Activated T-helper 1 cell treated with anti-CD3 and anti-CD28 coated beads, Interleukin-12 subunit alpha, Interleukin-12 subunit beta, Interleukin-2, Interleukin-4 antibody, amounts not matched to agents 30 ng/mL and 10 ng/mL and 1 ng/mL, durations not matched to agents 14 hours and 24 hours and 36 hours (primary cell): ENCODE data around the gene HOXC4. TPM values are rescaled to one million over a fixed set of nuclear protein-coding genes. Genes with fewer than 3 reads are reported as not detected.
"Not testable (repeated sequence)": the region's sequence is repeated elsewhere in the genome, so short reads cannot be mapped to it uniquely, and the experiment has no call there.

Source experiments
- DNase-seq: peaks from one replicate; pipeline ENCODE4 v3.0.0; 2021; ENCODE audit warnings: low spot score
- H3K27ac Mint-ChIP-seq: one replicate; pipeline ENCODE4 v1.8.0; 2021; ENCODE audit warnings: mild to moderate bottlenecking, mixed read lengths
- H3K27me3 Mint-ChIP-seq: one replicate; pipeline ENCODE4 v1.8.0; 2022; ENCODE audit warnings: mild to moderate bottlenecking, moderate library complexity, mixed read lengths; ENCODE audit not compliant: insufficient read depth
- H3K36me3 Mint-ChIP-seq: one replicate; pipeline ENCODE4 v1.8.0; 2021; ENCODE audit warnings: low read depth, mixed read lengths
- H3K4me1 Mint-ChIP-seq: one replicate; pipeline ENCODE4 v1.8.0; 2021; ENCODE audit warnings: low read depth, mixed read lengths
- H3K4me3 Mint-ChIP-seq: one replicate; pipeline ENCODE4 v1.8.0; 2021; ENCODE audit warnings: mild to moderate bottlenecking, moderate library complexity, mixed read lengths
- H3K9me3 Mint-ChIP-seq: one replicate; pipeline ENCODE4 v1.8.0; 2021; ENCODE audit warnings: mixed read lengths
- intact Hi-C: fragments of 100-400 bp; cut with micrococcal nuclease; formaldehyde crosslinking; loops from one replicate; pipeline ENCODE4 v1.15.1; 2024
- total RNA-seq: library from RNA; stranded (reverse); gene quantifications from 2 replicates; pipeline ENCODE4 v1.2.3, GENCODE V29; 2022

Gene HOXC4
- total RNA-seq, 1 donor from 2014 or later, result not detected

GRCh38 chr12:54092943-54093342 is 39.3 kb downstream of the HOXC4 start:
- H3K4me1 Mint-ChIP-seq, DNase-seq, H3K36me3 Mint-ChIP-seq, H3K4me3 Mint-ChIP-seq, H3K9me3 Mint-ChIP-seq, intact Hi-C loops, H3K27ac Mint-ChIP-seq: not testable (repeated sequence)
- peaks cover 52% of the 10 kb centered on the region for H3K27me3 Mint-ChIP-seq

- H3K4me1 Mint-ChIP-seq, DNase-seq, H3K36me3 Mint-ChIP-seq, intact Hi-C loops, H3K27ac Mint-ChIP-seq, H3K4me3 Mint-ChIP-seq, H3K9me3 Mint-ChIP-seq: not testable (repeated sequence)
- peaks cover 34% of the 10 kb centered on the region for H3K27me3 Mint-ChIP-seq
Measured at GRCh38 chr12:54095928-54096327, 42.3 kb downstream of the HOXC4 start.

GRCh38 chr12:54098644-54099043 is 45.0 kb downstream of the HOXC4 start:
- H3K27me3 Mint-ChIP-seq, result peaks cover 31% of the 10 kb centered on the region
- DNase-seq, result not testable (repeated sequence)

GRCh38 chr12:54100588-54100987 is 47.0 kb downstream of the HOXC4 start:
- H3K27me3 Mint-ChIP-seq, result peaks cover 38% of the 10 kb centered on the region
- H3K27ac Mint-ChIP-seq, intact Hi-C loops, H3K9me3 Mint-ChIP-seq, DNase-seq, H3K4me1 Mint-ChIP-seq, H3K36me3 Mint-ChIP-seq, H3K4me3 Mint-ChIP-seq: not testable (repeated sequence)

More at GRCh38 chr12:54098644-54099043, 45.0 kb downstream of the HOXC4 start:
- H3K4me1 Mint-ChIP-seq, H3K27ac Mint-ChIP-seq, H3K36me3 Mint-ChIP-seq, intact Hi-C loops, H3K4me3 Mint-ChIP-seq, H3K9me3 Mint-ChIP-seq: not testable (repeated sequence)

- H3K4me3 Mint-ChIP-seq, H3K36me3 Mint-ChIP-seq, intact Hi-C loops, H3K4me1 Mint-ChIP-seq, H3K9me3 Mint-ChIP-seq, DNase-seq, H3K27ac Mint-ChIP-seq: not testable (repeated sequence)
- H3K27me3 Mint-ChIP-seq, result peaks cover 42% of the 10 kb centered on the region
Measured at GRCh38 chr12:54102223-54102622, 48.6 kb downstream of the HOXC4 start.

GRCh38 chr12:54103827-54104226 is 50.2 kb downstream of the HOXC4 start:
- H3K27ac Mint-ChIP-seq, H3K4me3 Mint-ChIP-seq, H3K36me3 Mint-ChIP-seq, H3K9me3 Mint-ChIP-seq, H3K4me1 Mint-ChIP-seq, intact Hi-C loops, DNase-seq: not testable (repeated sequence)
- peaks cover 57% of the 10 kb centered on the region for H3K27me3 Mint-ChIP-seq

Other genes with a start within 250 kb of the HOXC4 start
- not detected in 2 replicates for gene HOXC13, start 115.0 kb upstream of the HOXC4 start, total RNA-seq
- gene HOXC12, start 98.9 kb upstream of the HOXC4 start, total RNA-seq, result not detected in 2 replicates
- not detected in 2 replicates for gene HOXC11, start 80.7 kb upstream of the HOXC4 start, total RNA-seq
- not detected in 2 replicates for gene HOTAIR, start 78.9 kb upstream of the HOXC4 start, total RNA-seq
- gene HOXC10, start 68.7 kb upstream of the HOXC4 start, total RNA-seq, result not detected in 2 replicates
- not detected in 2 replicates for gene HOXC9, start 53.7 kb upstream of the HOXC4 start, total RNA-seq
- gene HOXC8, start 44.9 kb upstream of the HOXC4 start, total RNA-seq, result not detected in 2 replicates
- gene HOXC6, start 25.4 kb upstream of the HOXC4 start, total RNA-seq, result not detected in 2 replicates
- gene HOXC5, start 20.8 kb upstream of the HOXC4 start, total RNA-seq, result not detected in 2 replicates
- 28.6 and 29.6 TPM in 2 replicates for gene SMUG1, start 135.2 kb downstream of the HOXC4 start, total RNA-seq
- gene CBX5, start 226.3 kb downstream of the HOXC4 start, total RNA-seq, result 99.8 and 106 TPM in 2 replicates
- 1,740 and 1,765 TPM in 2 replicates for gene HNRNPA1, start 226.9 kb downstream of the HOXC4 start, total RNA-seq
- gene NFE2, start 247.2 kb downstream of the HOXC4 start, total RNA-seq, result not detected in 2 replicates